RCC 7860 (cell line): ENCODE measurements around the gene EFNB2.

ENCODE experiments used
- DNase-seq: peaks from one replicate; pipeline ENCODE4 v3.0.0-alpha.2; 2015; ENCODE audit warnings: low spot score
- FAIRE-seq: peaks from 2 replicates; lab custom pipeline; 2012; peaks lifted over from hg19 to GRCh38; lab: Jason Lieb, UNC

Gene EFNB2

GRCh38 chr13:106503730-106504453, 31.6 kb downstream of the EFNB2 start:
- FAIRE-seq: no peak
- no peak for DNase-seq

- FAIRE-seq (no peak), DNase-seq (no peak)
Observed at GRCh38 chr13:106503272-106503671, 32.2 kb downstream of the EFNB2 start.

- DNase-seq (no peak), FAIRE-seq (no peak)
Observed at GRCh38 chr13:106500445-106500844, 35.0 kb downstream of the EFNB2 start.

- no peak for FAIRE-seq
- no peak for DNase-seq
Observed at GRCh38 chr13:106499896-106500295, 35.6 kb downstream of the EFNB2 start.

- DNase-seq (no peak), FAIRE-seq (no peak)
Observed at GRCh38 chr13:106499113-106499512, 36.3 kb downstream of the EFNB2 start.

GRCh38 chr13:106498571-106498970, 36.9 kb downstream of the EFNB2 start:
- no peak for FAIRE-seq
- no peak for DNase-seq

GRCh38 chr13:106498158-106498557, 37.3 kb downstream of the EFNB2 start:
- FAIRE-seq (no peak), DNase-seq (no peak)

- DNase-seq (no peak), FAIRE-seq (no peak)
Observed at GRCh38 chr13:106497079-106497478, 38.4 kb downstream of the EFNB2 start.

GRCh38 chr13:106496072-106496997, 39.1 kb downstream of the EFNB2 start:
- FAIRE-seq (no peak), DNase-seq (no peak)

- no peak for FAIRE-seq
Observed at GRCh38 chr13:106494936-106495335, 40.5 kb downstream of the EFNB2 start.

GRCh38 chr13:106494506-106494905, 41.0 kb downstream of the EFNB2 start:
- DNase-seq (no peak), FAIRE-seq (no peak)

More at GRCh38 chr13:106494936-106495335, 40.5 kb downstream of the EFNB2 start:
- DNase-seq: no peak

- no peak for FAIRE-seq
Observed at GRCh38 chr13:106493533-106494220, 41.8 kb downstream of the EFNB2 start.

GRCh38 chr13:106492588-106493475, 42.6 kb downstream of the EFNB2 start:
- FAIRE-seq (no peak), DNase-seq (no peak)

More at GRCh38 chr13:106493533-106494220, 41.8 kb downstream of the EFNB2 start:
- no peak for DNase-seq

- FAIRE-seq (no peak), DNase-seq (no peak)
Observed at GRCh38 chr13:106491928-106492587, 43.4 kb downstream of the EFNB2 start.

GRCh38 chr13:106491463-106491862, 44.0 kb downstream of the EFNB2 start:
- DNase-seq: no peak
- no peak for FAIRE-seq

- FAIRE-seq: no peak
- DNase-seq: no peak
Observed at GRCh38 chr13:106490569-106491321, 44.7 kb downstream of the EFNB2 start.

GRCh38 chr13:106489849-106490568, 45.5 kb downstream of the EFNB2 start:
- FAIRE-seq: no peak

GRCh38 chr13:106488686-106489085, 46.8 kb downstream of the EFNB2 start:
- no peak for FAIRE-seq

More at GRCh38 chr13:106489849-106490568, 45.5 kb downstream of the EFNB2 start:
- DNase-seq: no peak

More at GRCh38 chr13:106488686-106489085, 46.8 kb downstream of the EFNB2 start:
- no peak for DNase-seq
